HepG2 (cell line): Measurements from ENCODE around the gene MED13L. TPM values are rescaled to one million over a fixed set of nuclear protein-coding genes. Genes with fewer than 3 reads are reported as not detected.

Experiments used
- ATAC-seq: fragments of 200-7000 bp; cut with Tn5 transposase; 3 replicates; pipeline ENCODE4 v1.9.1; 2020; ENCODE audit warnings: mild to moderate bottlenecking, moderate library complexity
- BruUV-seq: library from RNA; stranded (reverse); fragments of 400-500 nt; replicated peaks from 2 replicates; lab custom pipeline; 2021; lab: Mats Ljungman, UMichigan
- CTCF ChIA-PET: fragments of 300-600 bp; formaldehyde crosslinking; extraction: SDS; loops from one replicate; lab custom pipeline; 2021; ENCODE audit warnings: low total read pairs, inconsistent platforms, low intra/inter-chr PET ratio; lab: Yijun Ruan, JAX
- POLR2A ChIA-PET: fragments of 350-600 bp; sonication (Branson Sonifier 250); formaldehyde crosslinking; loops from one replicate; lab custom pipeline; 2020; ENCODE audit warnings: antibody characterized with exemption, inconsistent platforms; lab: Yijun Ruan, JAX
- DNase-seq: peaks from one replicate; pipeline ENCODE4 v3.0.0-alpha.2; 2015; ENCODE audit warnings: low spot score
- FAIRE-seq: peaks from 3 replicates; lab custom pipeline; 2011; peaks lifted over from hg19 to GRCh38; lab: Jason Lieb, UNC
- H2AFZ ChIP-seq: one replicate; pipeline ENCODE4 v1.6.1; 2011; ENCODE audit warnings: low read length, inconsistent platforms
- H3K27ac ChIP-seq: fragments of 300-600 bp; 3 replicates; pipeline ENCODE4 v1.8.0; 2011; ENCODE audit warnings: mixed run types, mild to moderate bottlenecking, mixed read lengths, low read length, inconsistent platforms; ENCODE audit not compliant: insufficient read depth; ENCODE audit errors: extremely low read length
- H3K27me3 ChIP-seq, 2 experiments: fragments of 200-600 bp in 1 of 2; 2 replicates in 1 of 2; 3 replicates in 1 of 2; pipeline versions ENCODE4 v1.6.0 to v1.8.0; 2011; ENCODE audit warnings: low read length in 2 of 2, mild to moderate bottlenecking in 2 of 2, moderate library complexity in 2 of 2, inconsistent platforms in 1 of 2; ENCODE audit not compliant: insufficient read depth in 2 of 2, control insufficient read depth in 1 of 2
- H3K36me3 ChIP-seq, 2 experiments: fragments of 200-600 bp in 1 of 2; replicated peaks in 1 of 2; 2 replicates in 1 of 2; 3 replicates in 1 of 2; pipeline versions ENCODE4 v1.5.1 to v1.8.0; 2011; ENCODE audit warnings: low read length in 2 of 2, inconsistent platforms in 1 of 2; ENCODE audit not compliant: insufficient read depth in 2 of 2, control insufficient read depth in 1 of 2
- H3K4me1 ChIP-seq: 2 replicates; pipeline ENCODE4 v1.5.1; 2012; ENCODE audit warnings: low read length, inconsistent platforms; ENCODE audit not compliant: insufficient read depth
- H3K4me2 ChIP-seq: 2 replicates; pipeline ENCODE4 v1.6.0; 2011; ENCODE audit warnings: low read depth, low read length, inconsistent platforms
- H3K4me3 ChIP-seq, 3 experiments: fragments of 200-600 bp in 1 of 3; sonication (generic), shearing (Covaris generic) in 1 of 3; replicated peaks in 1 of 3; 2 replicates each; pipeline ENCODE4 v1.5.1; 2011 to 2016; ENCODE audit warnings: low read length in 3 of 3, inconsistent platforms in 2 of 3, low read depth in 2 of 3, mild to moderate bottlenecking in 2 of 3, control low read depth in 1 of 3, mixed read lengths in 1 of 3; ENCODE audit not compliant: insufficient read depth in 1 of 3
- H3K79me2 ChIP-seq: one replicate; pipeline ENCODE4 v1.6.1; 2011; ENCODE audit warnings: low read length, inconsistent platforms; ENCODE audit not compliant: insufficient read depth
- H3K9ac ChIP-seq: 2 replicates; pipeline ENCODE4 v1.6.0; 2011; ENCODE audit warnings: mild to moderate bottlenecking, low read depth, low read length, inconsistent platforms; ENCODE audit not compliant: insufficient read depth
- H3K9me3 ChIP-seq: 2 replicates; pipeline ENCODE4 v1.5.1; 2012; ENCODE audit warnings: mild to moderate bottlenecking, low read length
- H4K20me1 ChIP-seq: 2 replicates; pipeline ENCODE4 v1.6.0; 2011; ENCODE audit warnings: inconsistent platforms, mild to moderate bottlenecking, low read length, moderate library complexity; ENCODE audit not compliant: insufficient read depth
- CEBPB ChIP-seq: IDR thresholded peaks from 2 replicates; pipeline ENCODE4 v1.6.1; 2011; ENCODE audit warnings: low read depth, low read length, improper control_type of control experiment, borderline replicate concordance
- MEF2D ChIP-seq: sonication (generic); formaldehyde crosslinking; IDR thresholded peaks from 2 replicates; pipeline ENCODE4 v1.5.1; 2020; ENCODE audit warnings: mild to moderate bottlenecking, missing genetic modification reagents
- MIER2 ChIP-seq: IDR thresholded peaks from 2 replicates; pipeline ENCODE4 v1.6.1; 2016; ENCODE audit warnings: missing biosample characterization, missing genetic modification reagents
- NCOA2 ChIP-seq: sonication (generic); formaldehyde crosslinking; IDR thresholded peaks from 2 replicates; pipeline ENCODE4 v1.8.0; 2022; ENCODE audit warnings: inconsistent platforms
- NFE2L1 ChIP-seq: sonication (generic); formaldehyde crosslinking; IDR thresholded peaks from 2 replicates; pipeline ENCODE4 v1.4.0; 2020; ENCODE audit warnings: missing genetic modification reagents, mild to moderate bottlenecking, borderline replicate concordance
- NFYB ChIP-seq: sonication (generic); formaldehyde crosslinking; IDR thresholded peaks from 2 replicates; pipeline ENCODE4 v1.4.0; 2020; ENCODE audit warnings: missing genetic modification reagents
- PTBP1 ChIP-seq: fragments of 200-400 bp; formaldehyde crosslinking; IDR thresholded peaks from 2 replicates; pipeline ENCODE4 v1.6.1; 2018; ENCODE audit warnings: low read length, low read depth; ENCODE audit not compliant: poor library complexity, severe bottlenecking
- RAD21 ChIP-seq: fragments of 450-650 bp; formaldehyde crosslinking; IDR thresholded peaks from 2 replicates; pipeline ENCODE4 v1.5.0; 2020; ENCODE audit warnings: mild to moderate bottlenecking
- RFX1 ChIP-seq: fragments of 450-650 bp; IDR thresholded peaks from 2 replicates; pipeline ENCODE4 v1.6.1; 2017
- THAP11 ChIP-seq: IDR thresholded peaks from 2 replicates; pipeline ENCODE4 v1.6.1; 2016; ENCODE audit warnings: missing biosample characterization, missing genetic modification reagents
- ZNF180 ChIP-seq: sonication (generic); formaldehyde crosslinking; IDR thresholded peaks from 2 replicates; pipeline ENCODE4 v1.4.0; 2020; ENCODE audit warnings: low read depth, missing genetic modification reagents, borderline replicate concordance
- ZNF224 ChIP-seq: sonication (generic); formaldehyde crosslinking; IDR thresholded peaks from 2 replicates; pipeline ENCODE4 v1.5.0; 2020; ENCODE audit warnings: mild to moderate bottlenecking, missing genetic modification reagents
- ZNF235 ChIP-seq: sonication (generic); formaldehyde crosslinking; IDR thresholded peaks from 2 replicates; pipeline ENCODE4 v1.8.1; 2023; ENCODE audit warnings: mild to moderate bottlenecking, missing genetic modification reagents, borderline replicate concordance
- ZNF556 ChIP-seq: sonication (generic); formaldehyde crosslinking; IDR thresholded peaks from 2 replicates; pipeline ENCODE4 v1.4.0; 2020; ENCODE audit warnings: mild to moderate bottlenecking, missing genetic modification reagents, borderline replicate concordance
- WGBS: methylation state at CpG from one replicate; pipeline ENCODE4 v1.1.6; 2017; ENCODE audit warnings: low lambda C conversion rate; 5-methylcytosine and 5-hydroxymethylcytosine counted together
- in situ Hi-C: cut with HindIII; loops from 2 replicates; pipeline ENCODE4 v1.10.0; 2017; ENCODE audit warnings: low pct_unique_long_range_greater_than_20kb; ENCODE audit not compliant: extremely low pct_ligation_motif_present
- intact Hi-C: fragments of 100-400 bp; cut with micrococcal nuclease; formaldehyde crosslinking; loops from one replicate; pipeline ENCODE4 v1.10.0; 2022; ENCODE audit not compliant: unreplicated experiment
- polyA plus RNA-seq, 8 experiments: library from polyadenylated mRNA; depleted of rRNA in 3 of 8; stranded (reverse) in 7 of 8; unstranded in 1 of 8; fragments of >200 nt; fragmentation: Illumina TruSeq in 4 of 8; extraction: Trizol in 4 of 8; gene quantifications; 2 replicates each; pipeline versions ENCODE4 v1.2.1 to v1.2.3, GENCODE V29; 2011 to 2016; ENCODE audit warnings: low read depth in 4 of 8, missing spikeins in 1 of 8, mixed read lengths in 1 of 8; ENCODE audit not compliant: insufficient read depth in 1 of 8
- total RNA-seq, 5 experiments: library from RNA; depleted of rRNA; stranded (reverse); fragments of >200 nt; fragmentation: Illumina TruSeq; extraction: Trizol; gene quantifications; 2 replicates each; pipeline ENCODE4 v1.2.3, GENCODE V29; 2016; ENCODE audit warnings: low read depth in 1 of 5
- TF ChIP-seq, protein P1 (sequence below): IDR thresholded peaks from 2 replicates; pipeline ENCODE4 v1.6.1; 2016; ENCODE audit warnings: low read depth, borderline replicate concordance
- TF ChIP-seq, protein P2 (sequence below): sonication (generic); IDR thresholded peaks from 2 replicates; pipeline ENCODE4 v1.6.1; 2016; ENCODE audit warnings: low read depth, borderline replicate concordance

The MED13L gene
- total and polyA plus RNA-seq, 2 of the 13 experiments (the other 11 are each of a cell fraction or from before 2014, with no cell fraction given): 24.8 to 38.9 TPM

DNA sequence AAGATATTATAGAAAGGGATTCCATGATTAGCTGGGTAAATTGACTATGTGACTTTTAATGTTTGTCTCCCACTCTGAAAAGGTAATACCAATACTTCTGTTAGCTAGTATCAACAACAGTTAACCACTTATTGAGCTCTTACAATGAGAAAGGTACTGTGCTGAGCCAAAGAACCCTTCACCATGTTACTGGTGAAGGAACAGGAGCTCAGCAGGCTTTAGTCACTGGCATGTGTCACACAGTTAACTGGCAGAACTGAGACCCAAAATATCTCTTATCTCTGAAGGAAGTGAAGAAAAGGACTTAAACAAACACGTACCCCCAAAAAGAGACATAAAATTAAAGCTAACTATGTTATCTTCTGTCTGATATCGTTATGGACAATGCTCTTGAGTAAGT lies 170.6 kb downstream of the MED13L start (continued):
- TF ChIP-seq ZNF180 (CRISPR knock-in tag) (no peak), ZNF224 (CRISPR knock-in tag) (no peak), MIER2 (CRISPR knock-in tag) (no peak)

DNA sequence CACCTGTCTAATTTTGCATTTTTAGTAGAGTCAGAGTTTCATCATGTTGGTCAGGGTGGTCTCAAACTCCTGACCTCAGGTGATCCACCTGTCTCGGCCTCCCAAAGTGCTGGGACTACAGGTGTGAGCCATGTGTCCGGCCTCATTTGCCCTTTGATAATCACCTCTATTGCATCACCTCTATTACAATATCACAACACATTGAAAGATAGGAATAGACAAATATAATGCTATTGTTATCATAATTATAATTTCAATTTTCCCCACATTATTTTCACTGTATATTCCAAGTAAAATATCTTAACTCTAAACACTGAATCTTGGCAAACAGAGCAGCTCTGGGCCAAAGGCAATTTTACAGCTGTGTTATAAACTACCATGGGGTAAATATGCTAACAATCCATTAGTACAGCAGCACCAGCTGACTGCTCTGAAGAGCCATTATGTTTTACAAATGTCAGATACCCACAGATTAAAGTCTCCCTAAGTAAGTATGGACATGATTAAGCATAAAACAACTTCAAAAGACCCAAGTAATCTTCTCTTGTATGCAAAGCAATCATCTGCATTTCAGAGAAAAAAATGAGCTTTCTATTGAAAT lies 173.2 kb downstream of the MED13L start:
- ATAC-seq: no peak
- H3K4me3 ChIP-seq: no peak overlapping the region
- H4K20me1 ChIP-seq: no peaks in the 10 kb centered on the region; the same call in 1 of the 2 replicates
- peaks cover 2% of the 10 kb centered on the region for H3K79me2 ChIP-seq
- ChIA-PET CTCF (no interaction called here), POLR2A (no interaction called here)
- no peaks in the 10 kb centered on the region for H3K9me3 ChIP-seq
- peak; percentile 40; the same call in 1 of the 2 replicates for TF ChIP-seq CEBPB
- no peak for TF ChIP-seq NCOA2 (CRISPR knock-in tag)
- no peak for TF ChIP-seq PTBP1
- TF ChIP-seq NFYB (CRISPR knock-in tag): no peak
- intact Hi-C loops: no loop called here
- no peak overlapping the region for H3K9ac ChIP-seq
- BruUV-seq: no TSS peak
- no peak for DNase-seq
- FAIRE-seq: no peak
- in situ Hi-C loops: no loop called here
- 100% methylated on average over 2 of the region's 2 CpGs for WGBS
- no peak overlapping the region for H3K4me2 ChIP-seq
- H3K27me3 ChIP-seq: no peaks in the 10 kb centered on the region
- H3K36me3 ChIP-seq: peaks cover 0 to 4% of the 10 kb centered on the region in 2 experiments; a peak in 1 of 5 replicates
- no peak overlapping the region for H3K27ac ChIP-seq
- H3K4me1 ChIP-seq: peaks cover 14% of the 10 kb centered on the region
- H2AFZ ChIP-seq: no peak overlapping the region

DNA sequence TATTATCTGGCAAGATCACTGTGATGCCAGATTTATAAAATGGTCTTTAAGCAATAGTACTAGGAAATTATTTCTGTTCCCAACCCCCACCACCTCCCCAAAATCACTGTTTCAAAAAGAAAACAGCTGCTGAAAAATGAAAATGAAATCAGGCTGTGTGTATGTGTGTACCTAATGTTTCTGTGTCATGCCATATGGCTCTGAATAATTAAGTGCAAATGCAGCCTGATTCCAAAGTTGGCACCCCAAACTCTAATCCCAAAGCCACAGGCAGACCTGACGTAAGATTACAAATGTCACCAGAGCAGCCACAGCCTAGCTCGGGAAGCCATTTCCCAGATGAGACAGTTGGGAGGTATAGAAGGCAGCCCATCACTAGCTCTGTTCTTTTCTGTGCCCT lies 175.5 kb downstream of the MED13L start:
- POLR2A ChIA-PET: no interaction called here
- 100% methylated on average over 2 of the region's 2 CpGs for WGBS
- Histone ChIP-seq H3K36me3 (peaks cover 0 to 4% of the 10 kb centered on the region in 2 experiments; a peak in 1 of 5 replicates), H3K9ac (no peak overlapping the region), H3K9me3 (no peaks in the 10 kb centered on the region), H4K20me1 (no peaks in the 10 kb centered on the region; the same call in 1 of the 2 replicates), H3K4me1 (peaks cover 14% of the 10 kb centered on the region), H3K79me2 (peaks cover 2% of the 10 kb centered on the region), H3K27me3 (no peaks in the 10 kb centered on the region), H3K27ac (no peak overlapping the region), H2AFZ (no peak overlapping the region), H3K4me2 (no peak overlapping the region), H3K4me3 (no peak overlapping the region)
- BruUV-seq: no TSS peak
- CTCF ChIA-PET: no interaction called here
- ATAC-seq: no peak
- intact Hi-C loops (no loop called here), in situ Hi-C loops (no loop called here)
- no peak for FAIRE-seq
- DNase-seq: no peak
- TF ChIP-seq, protein P1, sequence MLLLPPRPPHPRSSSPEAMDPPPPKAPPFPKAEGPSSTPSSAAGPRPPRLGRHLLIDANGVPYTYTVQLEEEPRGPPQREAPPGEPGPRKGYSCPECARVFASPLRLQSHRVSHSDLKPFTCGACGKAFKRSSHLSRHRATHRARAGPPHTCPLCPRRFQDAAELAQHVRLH: no peak
- TF ChIP-seq NFE2L1: no peak
- TF ChIP-seq, protein P2, sequence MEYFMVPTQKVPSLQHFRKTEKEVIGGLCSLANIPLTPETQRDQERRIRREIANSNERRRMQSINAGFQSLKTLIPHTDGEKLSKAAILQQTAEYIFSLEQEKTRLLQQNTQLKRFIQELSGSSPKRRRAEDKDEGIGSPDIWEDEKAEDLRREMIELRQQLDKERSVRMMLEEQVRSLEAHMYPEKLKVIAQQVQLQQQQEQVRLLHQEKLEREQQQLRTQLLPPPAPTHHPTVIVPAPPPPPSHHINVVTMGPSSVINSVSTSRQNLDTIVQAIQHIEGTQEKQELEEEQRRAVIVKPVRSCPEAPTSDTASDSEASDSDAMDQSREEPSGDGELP: no peak
- TF ChIP-seq ZNF556 (CRISPR knock-in tag): no peak
- TF ChIP-seq THAP11 (CRISPR knock-in tag): no peak
- TF ChIP-seq ZNF235 (CRISPR knock-in tag): no peak
- TF ChIP-seq MEF2D: no peak
- no peak for TF ChIP-seq RFX1
- TF ChIP-seq RAD21 (CRISPR knock-in tag): no peak
